Prostate gland (tissue), 2 donors: Measurements from ENCODE around the gene CNTNAP2. TPM values are rescaled to one million over a fixed set of nuclear protein-coding genes. Genes with fewer than 3 reads are reported as not detected.

Source experiments
- DNase-seq: peaks from one replicate; pipeline ENCODE4 v3.0.0-alpha.2; 2019; ENCODE audit warnings: low spot score
- H3K27ac ChIP-seq, 2 donors: fragments of 200-600 bp; sonication (generic); 2 replicates each; pipeline ENCODE4 v1.5.1; 2017 to 2019
- H3K27me3 ChIP-seq: fragments of 200-600 bp; sonication (generic); replicated peaks from 2 replicates; pipeline ENCODE4 v1.5.1; 2019; ENCODE audit not compliant: insufficient read depth
- H3K36me3 ChIP-seq, 2 donors: fragments of 200-600 bp; sonication (generic); 1 replicate in 1 of 2; 2 replicates in 1 of 2; pipeline versions ENCODE4 v1.5.1 to v1.8.1; 2017 to 2019
- H3K4me1 ChIP-seq: fragments of 200-600 bp; sonication (generic); replicated peaks from 2 replicates; pipeline ENCODE4 v1.5.1; 2019
- H3K4me3 ChIP-seq, 2 donors: fragments of 200-600 bp; sonication (generic); 2 replicates each; pipeline ENCODE4 v1.5.1; 2017 to 2019
- H3K9me3 ChIP-seq: fragments of 200-600 bp; sonication (generic); 2 replicates; pipeline ENCODE4 v1.5.1; 2017
- CTCF ChIP-seq, 4 experiments: fragments of 200-600 bp in 2 of 4; fragments of 450-650 bp in 2 of 4; sonication (generic) in 2 of 4; IDR thresholded peaks; 1 replicate in 3 of 4; 2 replicates in 1 of 4; pipeline ENCODE4 v1.5.1; 2016 to 2019; ENCODE audit warnings: antibody characterized with exemption in 4 of 4, mild to moderate bottlenecking in 2 of 4, moderate library complexity in 2 of 4
- POLR2A ChIP-seq: fragments of 450-650 bp; IDR thresholded peaks from one replicate; pipeline ENCODE4 v1.6.1; 2016; ENCODE audit warnings: antibody characterized with exemption, mild to moderate bottlenecking
- POLR2AphosphoS5 ChIP-seq: sonication (generic); formaldehyde crosslinking; IDR thresholded peaks from one replicate; pipeline ENCODE4 v1.6.1; 2017; ENCODE audit warnings: antibody characterized with exemption
- WGBS: methylation state at CpG from one replicate; pipeline ENCODE4 v1.1.5; 2018; 5-methylcytosine and 5-hydroxymethylcytosine counted together
- intact Hi-C: fragments of 100-400 bp; cut with DNase I; formaldehyde crosslinking; loops from one replicate; pipeline ENCODE4 v1.14.2; 2022
- total RNA-seq, 2 donors: library from RNA; depleted of rRNA; stranded (reverse); fragments of >200 nt; gene quantifications; one replicate each; pipeline ENCODE4 v1.1.0, GENCODE V29; 2016

CNTNAP2 gene
- total RNA-seq, 2 donors from 2014 or later = 10.6 to 43.7 TPM

GRCh38 chr7:147912946-147913638 is 1796.5 kb downstream of the CNTNAP2 start:
- TF ChIP-seq CTCF (IDR thresholded peaks at IDR 0.05) (no peak), POLR2AphosphoS5 (no peak), POLR2A (no peak)
- Histone ChIP-seq H3K4me1 (no peaks in the 10 kb centered on the region), H3K9me3 (no peaks in the 10 kb centered on the region), H3K27ac (no peak overlapping the region), H3K36me3 (no peaks in the 10 kb centered on the region), H3K4me3 (no peak overlapping the region), H3K27me3 (no peaks in the 10 kb centered on the region)
- no peak for DNase-seq
- 76% methylated on average over 2 of the region's 2 CpGs for WGBS
- intact Hi-C loops = no loop called here

GRCh38 chr7:147915781-147916180 is 1799.2 kb downstream of the CNTNAP2 start:
- Histone ChIP-seq H3K36me3 (no peaks in the 10 kb centered on the region), H3K27me3 (no peaks in the 10 kb centered on the region), H3K4me1 (no peaks in the 10 kb centered on the region), H3K4me3 (no peak overlapping the region), H3K9me3 (no peaks in the 10 kb centered on the region), H3K27ac (no peak overlapping the region)
- TF ChIP-seq POLR2AphosphoS5 (no peak), CTCF (IDR thresholded peaks at IDR 0.05) (no peak), POLR2A (no peak)
- 22% methylated on average over 4 of the region's 4 CpGs for WGBS
- no peak for DNase-seq
- intact Hi-C loops = no loop called here

GRCh38 chr7:147916573-147916972 is 1800.0 kb downstream of the CNTNAP2 start:
- no peaks in the 10 kb centered on the region for H3K4me1 ChIP-seq
- no peak for DNase-seq
- H3K4me3 ChIP-seq = no peak overlapping the region
- no peak for TF ChIP-seq POLR2A
- no peak for TF ChIP-seq POLR2AphosphoS5
- TF ChIP-seq CTCF (IDR thresholded peaks at IDR 0.05) = no peak
- intact Hi-C loops = no loop called here
- no peaks in the 10 kb centered on the region for H3K27me3 ChIP-seq
- no peaks in the 10 kb centered on the region for H3K36me3 ChIP-seq
- 79% methylated on average over 4 of the region's 4 CpGs for WGBS
- H3K9me3 ChIP-seq = no peaks in the 10 kb centered on the region
- no peak overlapping the region for H3K27ac ChIP-seq

GRCh38 chr7:147923841-147924240 is 1807.2 kb downstream of the CNTNAP2 start:
- no peak overlapping the region for H3K4me3 ChIP-seq
- H3K36me3 ChIP-seq = no peaks in the 10 kb centered on the region
- intact Hi-C loops = no loop called here
- H3K4me1 ChIP-seq = no peaks in the 10 kb centered on the region
- no peak overlapping the region for H3K27ac ChIP-seq
- no peaks in the 10 kb centered on the region for H3K9me3 ChIP-seq
- no peaks in the 10 kb centered on the region for H3K27me3 ChIP-seq
- WGBS = 91% methylated on average over 3 of the region's 3 CpGs
- TF ChIP-seq CTCF (IDR thresholded peaks at IDR 0.05) (no peak), POLR2AphosphoS5 (no peak), POLR2A (no peak)
- DNase-seq = no peak

- DNase-seq = no peak
- 89% methylated on average over 4 of the region's 4 CpGs for WGBS
- H3K36me3 ChIP-seq = no peaks in the 10 kb centered on the region
- no peaks in the 10 kb centered on the region for H3K27me3 ChIP-seq
- no peak overlapping the region for H3K27ac ChIP-seq
- H3K4me1 ChIP-seq = no peaks in the 10 kb centered on the region
- no peaks in the 10 kb centered on the region for H3K9me3 ChIP-seq
- TF ChIP-seq CTCF (IDR thresholded peaks at IDR 0.05) (no peak), POLR2A (no peak), POLR2AphosphoS5 (no peak)
- intact Hi-C loops = no loop called here
- H3K4me3 ChIP-seq = no peak overlapping the region
Observed at GRCh38 chr7:147937428-147937827, 1820.8 kb downstream of the CNTNAP2 start.
